Activated gamma-delta T cell treated with Interleukin-2 at 50 U/mL for 16 hours (primary cell): ENCODE results near the gene NEDD4L.
A peak's percentile ranks its signal among the peaks of the same experiment; 100 is the strongest.

Experiments used
- DNase-seq: peaks from one replicate; pipeline ENCODE4 v3.0.0-alpha.2; 2020

Gene NEDD4L

GRCh38 chr18:58303363-58303762 lies 259.3 kb downstream of the NEDD4L start:
- DNase-seq: no peak

GRCh38 chr18:58305792-58306191 lies 261.8 kb downstream of the NEDD4L start:
- DNase-seq: no peak

GRCh38 chr18:58307441-58307840 lies 263.4 kb downstream of the NEDD4L start:
- no peak for DNase-seq

GRCh38 chr18:58308463-58308862 lies 264.4 kb downstream of the NEDD4L start:
- DNase-seq: no peak

GRCh38 chr18:58309099-58309498 lies 265.1 kb downstream of the NEDD4L start:
- no peak for DNase-seq

- no peak for DNase-seq
Observed at GRCh38 chr18:58309610-58310239, 265.7 kb downstream of the NEDD4L start.

- no peak for DNase-seq
Observed at GRCh38 chr18:58310517-58310916, 266.5 kb downstream of the NEDD4L start.

- DNase-seq: no peak
Observed at GRCh38 chr18:58311390-58311789, 267.4 kb downstream of the NEDD4L start.

- no peak for DNase-seq
Observed at GRCh38 chr18:58313491-58314032, 269.5 kb downstream of the NEDD4L start.

- DNase-seq: no peak
Observed at GRCh38 chr18:58314284-58314683, 270.3 kb downstream of the NEDD4L start.

- no peak for DNase-seq
Observed at GRCh38 chr18:58315041-58315440, 271.0 kb downstream of the NEDD4L start.

- no peak for DNase-seq
Observed at GRCh38 chr18:58315739-58316215, 271.8 kb downstream of the NEDD4L start.

GRCh38 chr18:58316396-58317342 lies 272.6 kb downstream of the NEDD4L start:
- no peak for DNase-seq

GRCh38 chr18:58319719-58320118 lies 275.7 kb downstream of the NEDD4L start:
- no peak for DNase-seq

GRCh38 chr18:58320907-58321561 lies 277.0 kb downstream of the NEDD4L start:
- DNase-seq: no peak

- peak; percentile 34 for DNase-seq
Observed at GRCh38 chr18:58321986-58322385, 278.0 kb downstream of the NEDD4L start.

GRCh38 chr18:58322464-58322863 lies 278.4 kb downstream of the NEDD4L start:
- no peak for DNase-seq

GRCh38 chr18:58323866-58324762 lies 280.1 kb downstream of the NEDD4L start:
- no peak for DNase-seq

GRCh38 chr18:58324824-58325480 lies 280.9 kb downstream of the NEDD4L start:
- no peak for DNase-seq

GRCh38 chr18:58325494-58325893 lies 281.5 kb downstream of the NEDD4L start:
- no peak for DNase-seq

GRCh38 chr18:58334061-58334460 lies 290.0 kb downstream of the NEDD4L start:
- DNase-seq: no peak

GRCh38 chr18:58335223-58335622 lies 291.2 kb downstream of the NEDD4L start:
- DNase-seq: no peak
